HG03159 (cell line): Measurements from ENCODE around the gene FOXO6.

ENCODE experiments used
- ATAC-seq: cut with Tn5 transposase; IDR thresholded peaks from one replicate; pipeline ENCODE4 v1.9.1; 2021; ENCODE audit warnings: mild to moderate bottlenecking, moderate library complexity; ENCODE audit not compliant: unreplicated experiment

The FOXO6 gene

GRCh38 chr1:41365772-41366454, 4.7 kb downstream of the FOXO6 start:
- no peak for ATAC-seq

- ATAC-seq: no peak
Observed at GRCh38 chr1:41366455-41367287, 5.4 kb downstream of the FOXO6 start.

- ATAC-seq: no peak
Observed at GRCh38 chr1:41367288-41367642, 6.0 kb downstream of the FOXO6 start.

- ATAC-seq: no peak
Observed at GRCh38 chr1:41368366-41368765, 7.1 kb downstream of the FOXO6 start.

- no peak for ATAC-seq
Observed at GRCh38 chr1:41368801-41369200, 7.6 kb downstream of the FOXO6 start.

- ATAC-seq: no peak
Observed at GRCh38 chr1:41369531-41369930, 8.3 kb downstream of the FOXO6 start.

- ATAC-seq: no peak
Observed at GRCh38 chr1:41370225-41370624, 9.0 kb downstream of the FOXO6 start.

GRCh38 chr1:41370756-41371420, 9.7 kb downstream of the FOXO6 start:
- ATAC-seq: no peak

GRCh38 chr1:41371630-41372599, 10.7 kb downstream of the FOXO6 start:
- no peak for ATAC-seq

GRCh38 chr1:41372600-41372993, 11.4 kb downstream of the FOXO6 start:
- no peak for ATAC-seq

GRCh38 chr1:41373373-41373772, 12.1 kb downstream of the FOXO6 start:
- no peak for ATAC-seq

- no peak for ATAC-seq
Observed at GRCh38 chr1:41374711-41375110, 13.5 kb downstream of the FOXO6 start.

GRCh38 chr1:41377397-41377796, 16.2 kb downstream of the FOXO6 start:
- no peak for ATAC-seq

- ATAC-seq: no peak
Observed at GRCh38 chr1:41378222-41378621, 17.0 kb downstream of the FOXO6 start.

GRCh38 chr1:41378999-41379737, 17.9 kb downstream of the FOXO6 start:
- no peak for ATAC-seq

GRCh38 chr1:41379738-41380130, 18.5 kb downstream of the FOXO6 start:
- no peak for ATAC-seq

- no peak for ATAC-seq
Observed at GRCh38 chr1:41380195-41380594, 19.0 kb downstream of the FOXO6 start.

GRCh38 chr1:41380979-41381691, 19.9 kb downstream of the FOXO6 start:
- no peak for ATAC-seq

- ATAC-seq: no peak
Observed at GRCh38 chr1:41381692-41382479, 20.7 kb downstream of the FOXO6 start.
